CD4-positive, alpha-beta T cell treated with Interferon alpha-2 for 1 hour (primary cell): ENCODE results near the gene TMEM222.
A peak's percentile ranks its signal among the peaks of the same experiment; 100 is the strongest.
"Not testable (repeated sequence)": the region's sequence is repeated elsewhere in the genome, so short reads cannot be mapped to it uniquely, and the experiment has no call there.

ENCODE experiments used
- DNase-seq, 2 donors: peaks; one replicate each; pipeline ENCODE4 v3.0.0-alpha.2; 2020 to 2022

TMEM222 gene, protein sequence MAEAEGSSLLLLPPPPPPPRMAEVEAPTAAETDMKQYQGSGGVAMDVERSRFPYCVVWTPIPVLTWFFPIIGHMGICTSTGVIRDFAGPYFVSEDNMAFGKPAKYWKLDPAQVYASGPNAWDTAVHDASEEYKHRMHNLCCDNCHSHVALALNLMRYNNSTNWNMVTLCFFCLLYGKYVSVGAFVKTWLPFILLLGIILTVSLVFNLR

DNA sequence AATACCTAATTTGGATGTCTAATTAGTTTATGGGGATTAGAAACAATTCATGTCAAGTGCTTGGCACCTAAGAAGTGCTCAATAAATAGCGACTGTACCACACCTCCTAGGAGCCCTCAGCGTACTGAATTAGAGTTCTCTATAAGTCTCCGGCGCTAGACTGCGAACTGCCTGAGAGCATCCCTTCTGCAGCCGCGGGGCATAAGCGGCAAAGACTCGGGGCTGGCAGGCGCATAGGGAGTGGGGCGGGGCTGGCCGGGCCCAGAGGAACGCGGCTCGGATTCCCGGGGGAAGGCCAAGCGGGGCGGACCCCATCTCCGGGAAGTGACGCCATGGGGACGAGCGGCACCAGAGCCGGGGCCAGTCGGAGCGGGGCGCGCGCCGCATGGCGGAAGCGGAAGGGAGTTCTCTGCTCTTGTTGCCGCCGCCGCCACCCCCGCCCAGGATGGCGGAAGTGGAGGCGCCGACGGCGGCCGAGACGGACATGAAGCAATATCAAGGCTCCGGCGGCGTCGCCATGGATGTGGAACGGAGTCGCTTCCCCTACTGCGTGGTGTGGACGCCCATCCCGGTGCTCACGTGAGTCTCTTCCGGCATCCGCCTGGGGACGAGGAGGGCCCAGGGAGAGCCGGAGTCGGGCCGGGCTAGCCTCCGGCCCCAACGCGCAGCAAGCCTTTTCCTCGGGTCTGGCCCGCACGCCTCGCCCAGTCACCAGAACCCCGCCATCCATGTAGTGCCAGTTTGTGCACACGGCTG is at the start of gene TMEM222:
Gene TMEM222, plus strand, starts transcription at position 351 of the 756 bp plus-strand sequence. Its CDS starts 35 bp downstream, at position 386.
- peak; percentile 96 to 97 for DNase-seq

DNA sequence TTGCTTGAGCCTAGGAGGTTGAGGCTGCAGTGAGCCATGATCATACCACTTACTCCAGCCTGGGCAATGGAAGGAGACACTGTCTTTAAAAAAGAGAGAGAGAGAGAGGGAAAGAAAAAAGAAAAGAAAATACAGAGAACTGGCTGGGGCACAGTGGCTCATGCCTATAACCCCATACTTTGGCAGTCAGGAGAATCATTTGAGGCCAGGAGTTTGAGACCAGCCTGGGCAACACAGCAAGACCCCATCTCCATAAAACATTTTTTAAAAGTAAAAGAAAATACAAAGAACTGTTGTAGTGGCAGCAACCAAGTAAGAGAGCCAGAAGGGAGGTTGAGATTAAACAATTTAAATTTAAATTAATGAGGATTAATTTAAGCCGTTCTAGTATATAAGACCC is 47.8 kb upstream of the TMEM222 start:
- DNase-seq, result no peak

DNA sequence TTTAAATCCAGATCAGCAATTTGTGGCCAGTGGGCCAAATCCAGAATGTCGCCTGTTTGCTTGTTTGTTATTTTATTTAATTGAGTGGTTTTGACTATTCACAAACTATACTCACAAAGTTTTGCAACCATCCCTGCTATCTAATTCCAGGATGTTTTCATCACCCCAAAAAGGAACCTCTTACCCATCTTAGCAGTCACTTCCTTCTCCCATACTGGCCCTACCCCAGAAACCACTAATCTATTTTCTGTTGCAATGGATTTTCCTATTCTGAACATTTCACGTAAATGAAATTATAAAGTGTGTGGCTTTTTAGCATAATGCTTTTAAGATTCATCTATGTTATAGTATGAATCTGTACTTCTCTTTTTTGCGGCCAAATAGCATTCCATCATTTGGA is 46.3 kb upstream of the TMEM222 start:
- no peak for DNase-seq

DNA sequence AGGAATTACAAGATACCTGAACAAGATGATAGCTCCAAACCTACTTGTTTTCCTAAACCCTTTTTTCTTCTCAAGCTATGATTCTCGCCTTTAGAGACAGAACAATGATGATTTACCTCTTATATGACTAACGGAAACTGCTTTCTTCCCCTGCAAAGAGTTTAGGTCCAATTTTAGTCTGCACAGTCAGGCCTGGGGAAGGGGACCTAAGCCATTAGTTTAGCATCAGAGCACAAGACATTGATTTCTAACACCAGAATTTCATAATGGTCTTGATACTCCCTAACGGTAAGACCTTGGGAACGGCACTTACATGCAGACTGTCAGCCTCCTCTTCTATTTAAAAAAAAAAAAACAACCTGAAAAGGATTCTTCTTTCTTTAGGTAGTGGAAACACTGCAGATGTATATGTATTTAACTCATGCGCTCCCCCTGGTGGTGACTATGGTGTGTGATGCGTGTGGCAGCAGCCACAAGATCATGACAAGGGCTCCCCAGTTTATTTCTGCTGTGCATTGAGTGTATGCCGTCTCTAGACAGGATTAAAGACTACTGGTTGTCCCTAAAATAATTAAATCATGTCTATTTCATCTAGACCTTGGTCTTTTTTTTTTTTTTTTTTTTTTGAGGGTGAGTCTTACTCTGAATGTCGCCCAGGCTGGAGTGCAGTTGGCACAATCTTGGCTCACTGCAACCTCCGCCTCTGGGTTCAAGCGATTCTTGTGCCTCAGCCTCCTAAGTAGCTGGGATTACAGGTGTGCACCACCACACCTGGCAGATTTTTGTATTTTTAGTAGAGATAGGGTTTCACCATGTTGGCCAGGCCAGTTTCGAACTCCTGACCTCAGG is 37.3 kb upstream of the TMEM222 start:
- DNase-seq, result peak; percentile 84 to 88

DNA sequence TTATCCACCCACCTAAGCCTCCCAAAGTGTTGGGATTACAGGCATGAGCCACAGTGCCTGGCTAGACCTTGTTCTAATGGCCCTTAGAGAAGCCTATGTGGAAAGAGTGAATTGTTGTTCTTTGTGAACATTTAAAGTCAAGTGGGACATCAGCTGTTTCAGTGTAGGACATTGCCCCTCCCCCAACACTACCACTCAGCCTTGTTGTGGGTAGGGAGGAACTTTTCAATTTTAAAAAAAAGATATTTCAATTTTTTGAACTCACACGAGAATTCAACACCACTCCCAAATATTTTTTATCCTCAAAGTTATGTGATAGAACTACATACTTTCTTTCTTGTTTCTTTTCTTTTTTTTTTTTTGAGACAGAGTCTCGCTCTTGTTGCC is 36.7 kb upstream of the TMEM222 start:
- no peak for DNase-seq

DNA sequence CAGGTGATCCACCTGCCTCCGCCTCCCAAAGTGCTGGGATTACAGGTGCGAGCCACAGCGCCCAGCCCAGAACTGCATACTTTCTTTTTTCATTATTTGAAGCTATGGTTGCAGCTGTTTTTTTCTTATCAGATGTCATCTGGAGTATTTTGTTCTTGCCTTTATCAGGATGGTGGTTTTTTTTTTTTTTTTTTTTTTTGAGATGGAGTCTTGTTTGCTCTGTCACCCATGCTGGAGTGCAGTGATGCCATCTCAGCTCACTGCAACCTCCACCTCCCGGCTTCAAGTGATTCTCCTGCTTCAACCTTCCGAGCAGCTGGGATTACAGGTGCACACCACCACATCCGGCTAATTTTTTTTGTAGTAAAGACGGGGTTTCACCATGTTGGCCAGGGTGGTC is 36.1 kb upstream of the TMEM222 start:
- not testable (repeated sequence) for DNase-seq

DNA sequence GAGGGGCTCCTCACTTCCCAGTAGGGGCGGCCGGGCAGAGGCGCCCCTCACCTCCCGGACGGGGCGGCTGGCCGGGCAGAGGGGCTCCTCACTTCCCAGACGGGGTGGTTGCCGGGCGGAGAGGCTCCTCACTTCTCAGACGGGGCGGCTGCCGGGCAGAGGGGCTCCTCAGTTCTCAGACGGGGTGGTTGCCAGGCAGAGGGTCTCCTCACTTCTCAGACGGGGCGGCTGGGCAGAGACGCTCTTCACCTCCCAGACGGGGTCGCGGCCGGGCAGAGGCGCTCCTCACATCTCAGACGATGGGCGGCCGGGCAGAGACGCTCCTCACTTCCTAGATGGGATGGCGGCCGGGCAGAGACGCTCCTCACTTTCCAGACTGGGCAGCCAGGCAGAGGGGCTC is 32.8 kb upstream of the TMEM222 start:
- DNase-seq, result not testable (repeated sequence)

DNA sequence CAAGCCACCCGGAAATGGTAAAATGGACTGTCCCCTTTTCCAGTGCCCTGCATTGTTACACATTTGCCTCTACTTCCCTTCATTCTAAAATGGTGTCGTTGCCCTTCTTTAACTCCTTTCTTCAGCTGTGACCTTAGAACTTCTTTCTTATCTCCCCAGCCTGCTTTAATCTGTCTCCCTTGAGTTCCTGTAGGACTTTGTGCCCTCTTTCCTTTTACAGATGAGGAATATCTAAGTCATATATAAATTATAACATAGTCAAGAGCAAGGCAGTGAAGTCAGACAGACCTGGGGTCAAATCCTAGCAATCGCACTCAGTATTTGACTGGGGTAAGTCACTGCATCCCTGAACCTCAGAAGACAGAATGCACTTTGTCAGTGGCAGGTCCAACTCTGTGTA is 31.4 kb upstream of the TMEM222 start:
- no peak for DNase-seq

DNA sequence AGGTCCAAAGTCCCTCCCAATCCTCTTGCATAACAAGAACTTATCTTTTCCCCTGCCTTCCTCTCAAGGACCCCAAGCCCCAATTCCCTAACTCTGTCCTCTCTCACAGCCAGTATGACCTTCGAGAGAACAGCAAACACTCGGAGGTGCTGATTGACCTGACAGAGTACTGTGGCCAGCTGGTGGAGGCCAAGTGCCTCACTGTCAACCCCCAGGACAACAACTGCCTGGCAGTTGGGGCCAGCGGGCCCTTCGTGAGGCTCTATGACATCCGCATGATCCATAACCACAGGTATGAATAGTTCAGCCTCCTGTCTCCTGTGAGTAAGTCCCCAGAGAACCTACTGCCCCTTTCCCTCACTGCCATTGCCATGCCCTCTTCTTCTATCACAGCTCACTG is 29.9 kb upstream of the TMEM222 start:
- no peak for DNase-seq

DNA sequence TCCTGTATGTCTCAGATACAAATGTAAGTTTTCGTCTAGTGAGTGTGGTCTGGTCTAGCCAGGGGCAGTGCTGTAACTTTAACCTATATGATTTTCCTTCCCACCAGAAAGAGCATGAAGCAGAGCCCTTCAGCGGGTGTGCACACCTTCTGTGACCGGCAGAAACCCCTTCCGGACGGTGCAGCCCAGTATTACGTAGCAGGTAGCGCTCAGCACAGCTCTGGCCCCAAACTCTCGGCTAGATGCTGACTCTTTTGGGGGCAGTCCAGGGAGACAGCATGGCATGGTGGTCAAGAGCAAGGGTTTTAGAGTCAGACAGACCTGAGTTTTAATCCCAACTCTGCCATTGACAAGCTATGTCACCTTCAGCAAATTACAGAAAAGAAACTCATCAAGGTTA is 28.0 kb upstream of the TMEM222 start:
- DNase-seq, result no peak

DNA sequence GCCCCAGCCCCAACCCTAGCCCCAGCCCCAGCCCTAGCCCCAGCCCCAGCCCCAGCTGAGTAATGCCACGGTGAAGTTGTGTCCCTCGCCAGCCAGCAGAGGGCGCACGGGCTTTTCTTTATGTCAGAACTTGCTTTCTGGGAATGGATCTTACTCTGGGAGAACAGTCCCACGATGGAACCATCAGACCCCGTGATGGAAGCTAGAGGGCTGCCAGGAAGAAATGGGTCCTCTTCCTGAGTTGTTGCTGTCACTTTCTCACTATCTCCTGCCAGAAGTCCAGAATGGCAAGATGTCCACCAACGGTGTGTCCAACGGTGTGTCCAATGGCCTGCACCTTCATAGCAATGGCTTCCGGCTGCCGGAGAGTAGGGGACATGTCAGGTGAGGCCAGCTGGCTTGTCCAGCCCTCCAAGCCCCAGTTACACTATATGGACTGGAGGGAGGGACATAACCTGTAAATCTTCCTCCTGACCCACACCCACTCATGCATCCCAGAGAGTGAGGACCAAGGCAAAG is 25.1 kb upstream of the TMEM222 start:
- peak; percentile 41 to 64 for DNase-seq

DNA sequence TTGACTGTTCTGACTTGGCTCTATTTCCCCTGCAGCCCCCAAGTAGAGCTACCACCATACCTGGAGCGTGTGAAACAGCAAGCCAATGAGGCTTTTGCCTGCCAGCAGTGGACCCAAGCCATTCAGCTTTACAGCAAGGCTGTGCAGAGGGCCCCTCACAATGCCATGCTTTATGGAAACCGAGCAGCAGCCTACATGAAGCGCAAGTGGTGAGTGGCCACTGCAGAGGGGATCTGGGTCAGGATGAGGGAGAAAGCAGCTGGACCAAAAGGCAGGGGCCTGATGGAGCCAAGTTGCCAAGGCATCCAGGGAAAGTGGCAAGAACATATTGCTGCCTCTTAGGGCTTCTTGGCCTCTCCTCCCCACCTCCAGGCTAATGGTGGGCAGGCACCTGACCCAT is 24.1 kb upstream of the TMEM222 start:
- DNase-seq, result no peak

DNA sequence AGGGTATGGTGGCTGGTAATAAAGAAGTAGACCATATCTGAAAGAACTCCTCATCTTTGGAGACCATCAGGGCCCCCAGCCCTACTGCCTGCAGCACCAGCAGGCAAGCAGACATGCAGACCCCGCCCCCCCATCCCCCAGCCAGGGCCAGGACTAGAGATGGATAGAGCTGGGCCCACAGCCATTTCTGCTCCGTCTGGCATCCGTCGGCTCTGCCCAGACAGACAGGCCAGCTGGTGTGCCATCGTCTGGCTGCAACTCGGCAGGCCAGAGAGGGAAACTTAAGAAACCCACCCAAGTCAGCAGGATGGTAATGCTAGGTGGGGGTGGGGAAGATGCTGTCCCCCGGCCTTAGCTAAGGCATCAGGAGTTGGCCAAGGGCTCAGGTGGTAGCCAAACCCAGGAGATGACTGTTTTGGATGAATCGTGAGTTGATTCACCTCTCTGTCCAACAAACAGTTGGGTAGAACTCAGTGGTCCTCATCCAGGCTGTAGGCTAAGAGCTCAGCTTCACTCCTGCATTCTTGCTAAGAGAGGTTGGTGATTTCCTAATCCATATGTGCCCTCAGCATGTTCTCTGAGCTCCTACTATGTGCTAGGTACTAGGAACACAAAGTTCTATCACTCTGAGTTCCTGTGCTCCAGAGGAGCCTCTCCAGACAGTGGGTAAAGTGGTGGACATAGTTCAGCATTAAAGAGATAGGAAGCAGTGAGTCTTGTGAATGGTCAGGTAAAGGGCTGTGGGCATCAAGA is 23.2 kb upstream of the TMEM222 start:
- DNase-seq, result no peak

DNA sequence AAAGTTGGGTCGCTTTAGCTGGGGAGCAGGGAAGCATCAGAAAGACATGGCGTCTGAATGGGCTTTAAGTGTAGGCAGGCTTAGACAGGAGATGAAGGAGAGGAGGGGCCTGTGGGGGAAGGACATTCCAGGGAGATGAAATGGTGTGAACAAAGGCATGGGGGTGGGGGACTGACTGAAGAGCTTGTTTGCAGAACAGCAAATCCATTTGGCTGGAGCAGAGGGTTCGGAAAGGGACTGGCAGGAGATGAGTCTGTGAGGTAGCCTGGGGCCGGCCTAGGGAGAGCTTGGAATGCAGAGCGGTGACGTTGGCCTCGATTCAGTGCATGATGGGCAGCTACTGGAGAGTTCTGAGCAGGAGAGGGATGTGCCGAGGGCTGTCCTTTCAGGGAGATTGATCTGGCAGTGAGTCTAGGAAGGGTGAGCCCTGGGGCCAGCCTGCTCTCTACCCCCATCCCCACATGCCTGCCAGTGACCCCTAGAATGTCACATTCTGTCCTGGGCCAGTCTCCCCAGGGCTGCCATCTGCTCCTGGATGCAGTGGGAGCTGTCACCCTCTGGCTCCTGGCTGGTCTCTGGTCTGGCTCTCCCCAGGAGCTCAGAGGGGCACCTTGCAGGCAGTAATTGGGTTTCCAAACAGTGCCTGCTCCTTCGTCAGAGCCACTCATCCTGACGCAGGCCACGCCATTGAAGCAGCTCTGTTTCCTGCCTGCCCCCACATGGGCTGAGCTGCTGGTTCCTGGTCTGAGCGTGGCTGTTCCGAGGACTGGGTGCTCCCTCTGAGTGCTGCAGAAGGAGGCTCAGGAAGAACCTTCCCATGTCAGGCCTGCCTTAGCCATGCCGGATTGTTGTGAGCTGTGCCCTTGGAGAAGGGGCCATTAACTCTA is 22.3 kb upstream of the TMEM222 start:
- no peak for DNase-seq

DNA sequence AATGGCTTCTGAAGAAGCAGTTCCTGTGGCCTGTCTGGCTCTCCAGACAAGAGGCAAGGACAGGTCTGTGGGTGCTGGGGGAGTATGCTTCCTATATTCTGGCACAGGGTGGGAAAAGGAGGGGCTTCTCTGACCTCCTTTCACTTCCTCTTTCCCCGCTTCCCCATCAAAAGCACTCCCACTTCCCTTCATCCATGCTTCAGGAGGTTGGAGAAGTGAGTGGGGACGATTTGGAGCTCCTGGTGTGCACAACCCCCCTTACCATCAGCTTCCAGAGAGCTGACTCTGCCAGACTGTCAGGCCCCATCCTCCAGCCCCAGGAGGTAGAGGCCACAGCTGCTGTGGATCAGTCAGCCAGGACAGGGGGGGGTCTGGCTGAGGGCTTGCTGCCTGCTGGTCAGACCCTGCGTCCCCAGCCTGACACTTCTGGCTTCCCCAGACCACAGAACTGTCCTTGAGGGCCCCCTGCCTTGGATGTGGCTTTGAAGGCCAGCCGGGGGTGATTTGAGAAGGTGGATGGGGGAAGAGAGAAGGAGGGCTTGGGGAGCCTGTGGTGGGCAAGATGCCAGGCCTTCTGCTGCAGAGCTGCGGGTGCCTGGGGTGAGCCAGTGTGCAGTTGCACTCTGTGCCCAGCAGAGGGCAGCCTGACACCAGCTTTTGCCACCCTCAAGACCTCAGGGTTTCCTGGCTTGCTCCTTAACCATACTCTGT is 21.5 kb upstream of the TMEM222 start:
- peak; percentile 81 to 84 for DNase-seq

DNA sequence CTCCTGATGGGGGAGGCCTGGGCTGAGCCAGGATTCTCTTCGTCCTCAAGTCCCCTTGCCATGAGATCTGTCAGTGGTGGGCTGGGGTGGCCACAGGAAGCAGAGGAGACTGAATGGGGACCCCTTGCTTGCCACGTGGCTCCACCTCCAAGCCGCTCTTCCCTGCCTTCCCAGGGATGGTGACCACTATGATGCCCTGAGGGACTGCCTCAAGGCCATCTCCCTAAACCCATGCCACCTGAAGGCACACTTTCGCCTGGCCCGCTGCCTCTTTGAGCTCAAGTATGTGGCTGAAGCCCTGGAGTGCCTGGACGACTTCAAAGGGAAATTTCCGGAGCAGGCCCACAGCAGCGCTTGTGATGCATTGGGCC is 20.9 kb upstream of the TMEM222 start:
- no peak for DNase-seq

DNA sequence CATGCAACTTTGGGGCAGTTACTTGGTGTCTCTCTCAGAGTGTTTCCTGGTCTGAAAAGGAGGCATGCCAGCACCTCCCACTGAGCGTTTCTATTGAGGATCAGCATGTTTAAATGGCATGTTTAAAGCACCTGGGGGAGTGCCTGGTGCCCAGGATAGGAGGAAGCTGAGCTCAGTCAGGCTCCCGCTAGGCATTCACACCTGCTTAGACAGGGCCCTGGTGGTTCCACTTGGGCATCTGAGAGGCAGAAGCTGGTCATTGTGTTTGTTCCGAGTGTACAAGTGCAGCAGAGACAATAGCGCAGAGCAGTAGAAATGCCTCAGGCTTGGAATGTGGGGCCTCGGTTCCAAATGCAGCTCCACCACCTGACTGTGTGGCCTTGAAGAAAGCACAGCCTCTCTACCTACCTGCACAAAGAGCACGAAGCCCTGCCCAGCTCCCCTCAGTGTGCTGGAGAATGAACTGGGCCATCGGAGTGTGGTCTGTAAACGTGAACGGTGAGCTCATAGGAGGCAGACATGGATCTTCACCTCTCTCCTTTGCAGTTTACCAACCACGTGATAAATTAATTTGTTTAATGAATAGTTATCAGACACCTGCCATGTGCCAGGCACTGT is 20.3 kb upstream of the TMEM222 start:
- no peak for DNase-seq

DNA sequence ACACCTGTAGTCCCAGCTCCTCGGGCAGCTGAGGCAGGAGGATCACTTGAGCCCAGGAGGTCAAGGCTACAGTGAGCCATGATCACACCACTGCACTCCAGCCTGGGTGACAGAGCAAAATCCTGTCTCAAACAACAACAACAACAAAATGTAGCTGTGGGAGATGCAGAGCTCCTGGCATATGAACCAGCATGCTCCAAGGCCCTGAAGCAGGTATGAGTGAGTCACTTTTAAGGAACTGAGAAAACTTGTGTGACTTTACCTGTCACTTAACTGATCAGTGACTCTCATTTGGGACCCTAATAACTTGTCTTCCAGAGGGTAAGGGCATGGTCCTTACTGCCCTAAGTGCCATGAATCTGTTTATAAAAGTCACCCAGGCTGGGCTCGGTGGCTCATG is 19.4 kb upstream of the TMEM222 start:
- no peak for DNase-seq

DNA sequence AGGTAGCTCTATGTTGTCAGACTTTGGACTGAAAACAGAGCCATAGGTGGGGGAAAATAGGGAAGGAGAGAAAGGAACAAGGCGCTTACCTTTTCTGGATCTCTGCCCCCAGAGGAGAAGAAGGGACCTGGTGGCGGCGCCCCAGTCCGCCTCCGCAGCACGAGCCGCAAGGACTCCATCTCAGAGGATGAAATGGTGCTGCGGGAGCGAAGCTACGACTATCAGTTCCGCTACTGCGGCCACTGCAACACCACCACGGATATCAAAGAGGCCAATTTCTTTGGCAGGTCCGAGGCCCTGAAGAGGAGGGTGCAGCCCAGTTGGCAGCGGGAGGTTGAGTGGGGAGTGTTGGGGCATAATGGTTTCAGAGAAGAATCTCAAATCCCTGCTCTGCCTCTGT is 18.5 kb upstream of the TMEM222 start:
- no peak for DNase-seq

DNA sequence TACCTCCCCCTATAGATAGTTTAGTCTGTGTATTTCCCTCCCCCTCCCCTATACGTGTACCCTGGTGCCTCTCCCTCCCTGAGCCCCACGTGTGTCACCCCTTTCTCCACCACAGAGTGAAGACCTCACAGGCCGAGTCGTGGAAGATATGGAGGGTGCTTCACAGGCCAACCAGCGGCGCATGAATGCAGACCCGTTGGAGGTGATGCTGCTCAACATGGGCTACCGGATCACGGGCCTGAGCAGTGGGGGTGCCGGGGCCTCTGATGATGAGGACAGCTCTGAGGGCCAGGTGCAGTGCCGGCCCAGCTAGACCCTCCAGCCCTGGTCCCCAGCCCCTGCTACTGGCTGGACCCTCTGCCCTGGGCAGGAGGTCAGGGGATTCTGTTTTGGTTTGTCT is 15.9 kb upstream of the TMEM222 start:
- no peak for DNase-seq
